Immature natural killer cell (primary cell): Measurements from ENCODE around the gene NIBAN1. TPM values are rescaled to one million over a fixed set of nuclear protein-coding genes. Genes with fewer than 3 reads are reported as not detected.
"Not testable (repeated sequence)": the region's sequence is repeated elsewhere in the genome, so short reads cannot be mapped to it uniquely, and the experiment has no call there.

ENCODE experiments used
- DNase-seq, 3 donors: peaks; one replicate each; pipeline ENCODE4 v3.0.0; 2022; ENCODE audit warnings: mixed read lengths in 1 of 3
- H3K27ac Mint-ChIP-seq, 6 donors: one replicate each; pipeline ENCODE4 v1.8.0; 2020; ENCODE audit warnings: mixed read lengths in 6 of 6, mild to moderate bottlenecking in 5 of 6, inconsistent platforms in 4 of 6, moderate library complexity in 3 of 6
- H3K27me3 Mint-ChIP-seq, 3 donors: one replicate each; pipeline ENCODE4 v1.8.0; 2020 to 2021; ENCODE audit warnings: low read depth in 3 of 3, mild to moderate bottlenecking in 3 of 3, mixed read lengths in 3 of 3, moderate library complexity in 3 of 3, inconsistent platforms in 1 of 3
- H3K36me3 Mint-ChIP-seq, 3 donors: one replicate each; pipeline ENCODE4 v1.8.0; 2020; ENCODE audit warnings: mixed read lengths in 3 of 3, inconsistent platforms in 2 of 3, mild to moderate bottlenecking in 2 of 3
- H3K4me1 Mint-ChIP-seq, 2 donors: one replicate each; pipeline ENCODE4 v1.8.0; 2020; ENCODE audit warnings: inconsistent platforms in 2 of 2, mild to moderate bottlenecking in 2 of 2, mixed read lengths in 2 of 2, moderate library complexity in 1 of 2
- H3K4me3 Mint-ChIP-seq, 5 donors: one replicate each; pipeline ENCODE4 v1.8.0; 2020; ENCODE audit warnings: mild to moderate bottlenecking in 5 of 5, mixed read lengths in 5 of 5, inconsistent platforms in 3 of 5, moderate library complexity in 3 of 5
- H3K9me3 Mint-ChIP-seq, 6 donors: one replicate each; pipeline ENCODE4 v1.8.0; 2020; ENCODE audit warnings: mild to moderate bottlenecking in 6 of 6, mixed read lengths in 6 of 6, inconsistent platforms in 4 of 6, moderate library complexity in 3 of 6
- polyA plus RNA-seq, 3 donors: library from polyadenylated mRNA; unstranded; fragments of 300-500 nt; fragmentation: Illumina TruSeq; gene quantifications; one replicate each; pipeline ENCODE4 v1.2.3, GENCODE V29; 2021

NIBAN1 gene
- polyA plus RNA-seq, 3 donors from 2014 or later, result 6.3 to 24.7 (median 19.0) TPM

GRCh38 chr1:184965944-184966860 is 8.1 kb downstream of the NIBAN1 start:
- no peaks in the 10 kb centered on the region for H3K9me3 Mint-ChIP-seq
- DNase-seq, result no peak
- peaks cover 18% of the 10 kb centered on the region in 2 donors for H3K4me1 Mint-ChIP-seq
- H3K27ac Mint-ChIP-seq, result peak overlapping the region in 2 of 6 donors; percentile 23 to 25
- H3K27me3 Mint-ChIP-seq, result peaks cover 0 to under 1% (median 0%) of the 10 kb centered on the region in 3 donors
- no peak overlapping the region for H3K4me3 Mint-ChIP-seq
- peaks cover 11 to 15% (median 13%) of the 10 kb centered on the region in 3 donors for H3K36me3 Mint-ChIP-seq

- peaks cover 0 to 2% (median 0%) of the 10 kb centered on the region in 3 donors for H3K27me3 Mint-ChIP-seq
- peaks cover 11 to 14% of the 10 kb centered on the region in 2 donors for H3K4me1 Mint-ChIP-seq
- no peak overlapping the region for H3K27ac Mint-ChIP-seq
- peaks cover 11 to 16% (median 13%) of the 10 kb centered on the region in 3 donors for H3K36me3 Mint-ChIP-seq
- no peaks in the 10 kb centered on the region for H3K9me3 Mint-ChIP-seq
- no peak for DNase-seq
- no peak overlapping the region for H3K4me3 Mint-ChIP-seq
Measured at GRCh38 chr1:184965439-184965838, 8.9 kb downstream of the NIBAN1 start.

GRCh38 chr1:184959626-184960025 is 14.7 kb downstream of the NIBAN1 start:
- H3K27ac Mint-ChIP-seq, result no peak overlapping the region
- H3K27me3 Mint-ChIP-seq, result peaks cover 0 to 2% (median 0%) of the 10 kb centered on the region in 3 donors
- no peak overlapping the region for H3K4me3 Mint-ChIP-seq
- no peaks in the 10 kb centered on the region for H3K9me3 Mint-ChIP-seq
- H3K4me1 Mint-ChIP-seq, result no peaks in the 10 kb centered on the region
- DNase-seq, result no peak
- H3K36me3 Mint-ChIP-seq, result peaks cover 11 to 13% (median 13%) of the 10 kb centered on the region in 3 donors

- Mint-ChIP-seq H3K27me3 (peaks cover 0 to 2% (median 0%) of the 10 kb centered on the region in 3 donors), H3K36me3 (peaks cover 6 to 7% (median 6%) of the 10 kb centered on the region in 3 donors), H3K9me3 (no peaks in the 10 kb centered on the region), H3K27ac (peak overlapping the region in 1 of 6 donors; percentile 21), H3K4me3 (no peak overlapping the region), H3K4me1 (peaks cover 6 to 8% of the 10 kb centered on the region in 2 donors)
- DNase-seq, result no peak
Measured at GRCh38 chr1:184958554-184959353, 15.6 kb downstream of the NIBAN1 start.

- peaks cover 11 to 16% of the 10 kb centered on the region in 2 donors for H3K4me1 Mint-ChIP-seq
- H3K27me3 Mint-ChIP-seq, H3K4me3 Mint-ChIP-seq, DNase-seq, H3K36me3 Mint-ChIP-seq, H3K27ac Mint-ChIP-seq, H3K9me3 Mint-ChIP-seq: not testable (repeated sequence)
Measured at GRCh38 chr1:184957901-184958300, 16.4 kb downstream of the NIBAN1 start.

- no peak overlapping the region for H3K27ac Mint-ChIP-seq
- DNase-seq, result no peak
- peaks cover 0 to 4% (median 3%) of the 10 kb centered on the region in 3 donors for H3K36me3 Mint-ChIP-seq
- peaks cover 11 to 17% of the 10 kb centered on the region in 2 donors for H3K4me1 Mint-ChIP-seq
- no peak overlapping the region for H3K4me3 Mint-ChIP-seq
- peaks cover 0 to 2% (median 0%) of the 10 kb centered on the region in 3 donors for H3K27me3 Mint-ChIP-seq
- H3K9me3 Mint-ChIP-seq, result no peaks in the 10 kb centered on the region
Measured at GRCh38 chr1:184956999-184957700, 17.2 kb downstream of the NIBAN1 start.

- Mint-ChIP-seq H3K36me3 (no peaks in the 10 kb centered on the region), H3K27me3 (no peaks in the 10 kb centered on the region), H3K9me3 (no peaks in the 10 kb centered on the region), H3K4me3 (peak overlapping the region in 1 of 5 donors; percentile 1), H3K4me1 (peaks cover 11 to 17% of the 10 kb centered on the region in 2 donors), H3K27ac (peak overlapping the region in 3 of 6 donors; percentile 4 to 65 (median 12))
- DNase-seq, result no peak
Measured at GRCh38 chr1:184954232-184954995, 19.9 kb downstream of the NIBAN1 start.

- H3K9me3 Mint-ChIP-seq, result no peaks in the 10 kb centered on the region
- no peaks in the 10 kb centered on the region for H3K27me3 Mint-ChIP-seq
- peak overlapping the region in 2 of 5 donors; percentile 1 to 3 for H3K4me3 Mint-ChIP-seq
- no peaks in the 10 kb centered on the region for H3K36me3 Mint-ChIP-seq
- peak in 1 of 3 donors; percentile 9 for DNase-seq
- H3K27ac Mint-ChIP-seq, result peak overlapping the region; percentile 0 to 65 (median 29)
- H3K4me1 Mint-ChIP-seq, result peaks cover 11 to 17% of the 10 kb centered on the region in 2 donors
Measured at GRCh38 chr1:184953600-184954219, 20.6 kb downstream of the NIBAN1 start.

- no peaks in the 10 kb centered on the region for H3K9me3 Mint-ChIP-seq
Measured at GRCh38 chr1:184952428-184952827, 21.9 kb downstream of the NIBAN1 start.

GRCh38 chr1:184951788-184952187 is 22.5 kb downstream of the NIBAN1 start:
- no peaks in the 10 kb centered on the region for H3K27me3 Mint-ChIP-seq
- no peaks in the 10 kb centered on the region for H3K36me3 Mint-ChIP-seq
- peaks cover 11 to 17% of the 10 kb centered on the region in 2 donors for H3K4me1 Mint-ChIP-seq
- no peak overlapping the region for H3K4me3 Mint-ChIP-seq
- no peak for DNase-seq
- no peak overlapping the region for H3K27ac Mint-ChIP-seq
- H3K9me3 Mint-ChIP-seq, result no peaks in the 10 kb centered on the region

More at GRCh38 chr1:184952428-184952827, 21.9 kb downstream of the NIBAN1 start:
- no peak overlapping the region for H3K4me3 Mint-ChIP-seq
- DNase-seq, result no peak
- H3K27ac Mint-ChIP-seq, result no peak overlapping the region
- no peaks in the 10 kb centered on the region for H3K27me3 Mint-ChIP-seq
- no peaks in the 10 kb centered on the region for H3K36me3 Mint-ChIP-seq
- H3K4me1 Mint-ChIP-seq, result peaks cover 11 to 17% of the 10 kb centered on the region in 2 donors

GRCh38 chr1:184950906-184951305 is 23.4 kb downstream of the NIBAN1 start:
- Mint-ChIP-seq H3K4me3 (no peak overlapping the region), H3K27ac (no peak overlapping the region), H3K4me1 (peaks cover 11 to 17% of the 10 kb centered on the region in 2 donors)

GRCh38 chr1:184950227-184950626 is 24.1 kb downstream of the NIBAN1 start:
- Mint-ChIP-seq H3K9me3 (no peaks in the 10 kb centered on the region), H3K36me3 (peaks cover 0 to 8% (median 7%) of the 10 kb centered on the region in 3 donors), H3K4me1 (peaks cover 11 to 17% of the 10 kb centered on the region in 2 donors), H3K4me3 (no peak overlapping the region), H3K27me3 (no peaks in the 10 kb centered on the region), H3K27ac (peak overlapping the region in 1 of 6 donors; percentile 10)
- no peak for DNase-seq

More at GRCh38 chr1:184950906-184951305, 23.4 kb downstream of the NIBAN1 start:
- no peaks in the 10 kb centered on the region for H3K27me3 Mint-ChIP-seq
- H3K9me3 Mint-ChIP-seq, result no peaks in the 10 kb centered on the region
- H3K36me3 Mint-ChIP-seq, result peaks cover 0 to 5% (median 3%) of the 10 kb centered on the region in 3 donors
- DNase-seq, result no peak
